Sigmoid colon (tissue), 7 donors: ENCODE data around the gene CCL28. TPM values are rescaled to one million over a fixed set of nuclear protein-coding genes. Genes with fewer than 3 reads are reported as not detected.

Experiments used
- DNase-seq: peaks from one replicate; pipeline ENCODE4 v3.0.0-alpha.2; 2019
- H3K27ac ChIP-seq, 4 donors: fragments of 200-600 bp; sonication (generic); one replicate each; pipeline ENCODE4 v1.5.1; 2016 to 2019; ENCODE audit warnings: mild to moderate bottlenecking in 1 of 4
- H3K27me3 ChIP-seq, 3 donors: fragments of 200-600 bp; sonication (generic); one replicate each; pipeline ENCODE4 v1.5.1; 2019; ENCODE audit warnings: mild to moderate bottlenecking in 1 of 3
- H3K36me3 ChIP-seq, 4 donors: fragments of 200-600 bp; sonication (generic); one replicate each; pipeline ENCODE4 v1.5.1; 2016 to 2019
- H3K4me1 ChIP-seq, 4 donors: fragments of 200-600 bp; sonication (generic); one replicate each; pipeline ENCODE4 v1.5.1; 2017 to 2019
- H3K4me3 ChIP-seq, 4 donors: fragments of 200-600 bp; sonication (generic); one replicate each; pipeline ENCODE4 v1.5.1; 2017 to 2019; ENCODE audit warnings: mild to moderate bottlenecking in 2 of 4, moderate library complexity in 1 of 4
- H3K9me3 ChIP-seq, 4 donors: fragments of 200-600 bp in 3 of 4; sonication (generic) in 3 of 4; one replicate each; pipeline versions ENCODE4 v1.5.1 to v1.6.1; 2013 to 2019
- EP300 ChIP-seq, 4 donors: sonication (generic); formaldehyde crosslinking; IDR thresholded peaks; one replicate each; pipeline ENCODE4 v1.6.1; 2017; ENCODE audit warnings: antibody characterized with exemption in 4 of 4
- POLR2A ChIP-seq, 2 donors: fragments of 450-650 bp; IDR thresholded peaks; one replicate each; pipeline ENCODE4 v1.6.1; 2016; ENCODE audit warnings: antibody characterized with exemption in 2 of 2, mild to moderate bottlenecking in 2 of 2, moderate library complexity in 2 of 2
- POLR2AphosphoS5 ChIP-seq, 4 donors: sonication (generic); formaldehyde crosslinking; IDR thresholded peaks; one replicate each; pipeline ENCODE4 v1.6.1; 2017; ENCODE audit warnings: antibody characterized with exemption in 4 of 4
- WGBS, 2 donors: extraction: QIAGEN DNeasy Blood & Tissue Kit; methylation state at CpG; one replicate each; pipeline ENCODE4 v1.1.7; 2013; 5-methylcytosine and 5-hydroxymethylcytosine counted together
- intact Hi-C: fragments of 100-400 bp; cut with DNase I; formaldehyde crosslinking; loops from one replicate; pipeline ENCODE4 v1.15.1; 2023
- polyA plus RNA-seq, 3 donors: library from polyadenylated mRNA; stranded (reverse); fragments of 200-250 nt; gene quantifications; one replicate each; pipeline ENCODE4 v1.2.3, GENCODE V29; 2013
- total RNA-seq, 4 donors: library from RNA; depleted of rRNA; stranded (reverse); fragments of >200 nt; gene quantifications; one replicate each; pipeline ENCODE4 v1.1.0, GENCODE V29; 2016
- TF ChIP-seq, protein P1 (sequence below), 4 experiments: fragments of 450-650 bp in 3 of 4; fragments of 200-600 bp in 1 of 4; IDR thresholded peaks; one replicate each; pipeline ENCODE4 v1.5.1; 2016 to 2019; ENCODE audit warnings: antibody characterized with exemption in 4 of 4, mild to moderate bottlenecking in 3 of 4, moderate library complexity in 2 of 4
- donor health status: healthy with polysubstance abuse.
- donor health status: Bipolar disorder and iron deficiency.
- donor health status: healthy.

CCL28 gene
- total and polyA plus RNA-seq, 7 donors: 0.49 to 68.6 (median 1.7) TPM

DNA sequence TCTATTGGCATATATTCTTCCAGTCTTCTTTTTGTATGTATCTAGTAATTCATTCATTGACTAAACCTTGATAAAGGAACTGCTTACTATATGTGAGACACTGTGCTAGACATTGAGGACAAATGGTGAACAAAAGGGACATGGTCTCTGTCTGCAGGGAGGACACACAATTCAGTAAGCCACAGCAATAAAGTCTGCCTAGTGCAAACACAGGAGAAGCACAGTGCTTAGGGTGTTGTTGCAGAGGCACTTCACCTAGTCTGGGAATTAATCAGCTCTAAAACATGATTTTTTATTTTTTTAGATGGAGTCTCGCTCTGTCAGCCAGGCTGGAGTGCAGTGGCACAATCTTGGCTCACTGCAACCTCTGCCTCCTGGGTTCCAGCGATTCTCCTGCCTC, 6.4 kb upstream of the CCL28 start:
- WGBS, 2 donors: 29 to 78% methylated on average over 2 of the region's 2 CpGs
- no peak for DNase-seq
- intact Hi-C loops: no loop called here

DNA sequence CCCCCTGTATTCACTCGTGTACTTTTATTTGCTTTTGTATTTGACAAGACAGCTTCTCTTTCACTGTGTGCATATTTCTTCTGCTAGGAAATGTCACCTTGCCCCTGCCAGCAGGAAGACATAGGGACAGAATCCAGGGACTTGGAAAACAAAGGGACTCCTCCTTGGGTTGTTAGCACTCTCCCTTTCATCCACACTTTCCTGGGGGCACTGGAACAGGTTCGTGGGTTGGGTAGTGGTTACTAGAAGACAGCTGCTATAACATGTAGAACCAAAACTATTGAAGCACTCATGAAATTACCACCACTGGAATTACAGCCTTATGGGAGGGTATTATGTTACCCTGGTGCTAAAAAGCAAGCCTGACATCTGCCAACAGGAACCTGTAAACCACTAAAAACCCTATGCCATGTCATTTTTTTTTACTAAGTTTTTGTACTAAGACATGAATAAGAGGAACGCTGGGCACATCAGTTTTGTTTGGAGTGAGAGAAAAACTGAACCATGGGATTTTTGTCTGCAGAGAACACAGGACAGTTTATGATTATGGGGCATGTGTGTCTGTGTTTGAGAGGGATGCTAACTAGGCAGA, 4.7 kb upstream of the CCL28 start:
- Histone ChIP-seq H3K4me3 (no peak overlapping the region), H3K36me3 (no peaks in the 10 kb centered on the region), H3K27me3 (no peaks in the 10 kb centered on the region), H3K4me1 (peaks cover 0 to 7% (median 4%) of the 10 kb centered on the region in 4 donors), H3K27ac (no peak overlapping the region), H3K9me3 (no peaks in the 10 kb centered on the region)
- DNase-seq: no peak
- 51 to 66% methylated on average over 3 of the region's 3 CpGs for WGBS, 2 donors
- intact Hi-C loops: no loop called here
- no peak for TF ChIP-seq POLR2A (IDR thresholded peaks at IDR 0.05)
- TF ChIP-seq EP300 (IDR thresholded peaks at IDR 0.05): no peak
- TF ChIP-seq, protein P1, sequence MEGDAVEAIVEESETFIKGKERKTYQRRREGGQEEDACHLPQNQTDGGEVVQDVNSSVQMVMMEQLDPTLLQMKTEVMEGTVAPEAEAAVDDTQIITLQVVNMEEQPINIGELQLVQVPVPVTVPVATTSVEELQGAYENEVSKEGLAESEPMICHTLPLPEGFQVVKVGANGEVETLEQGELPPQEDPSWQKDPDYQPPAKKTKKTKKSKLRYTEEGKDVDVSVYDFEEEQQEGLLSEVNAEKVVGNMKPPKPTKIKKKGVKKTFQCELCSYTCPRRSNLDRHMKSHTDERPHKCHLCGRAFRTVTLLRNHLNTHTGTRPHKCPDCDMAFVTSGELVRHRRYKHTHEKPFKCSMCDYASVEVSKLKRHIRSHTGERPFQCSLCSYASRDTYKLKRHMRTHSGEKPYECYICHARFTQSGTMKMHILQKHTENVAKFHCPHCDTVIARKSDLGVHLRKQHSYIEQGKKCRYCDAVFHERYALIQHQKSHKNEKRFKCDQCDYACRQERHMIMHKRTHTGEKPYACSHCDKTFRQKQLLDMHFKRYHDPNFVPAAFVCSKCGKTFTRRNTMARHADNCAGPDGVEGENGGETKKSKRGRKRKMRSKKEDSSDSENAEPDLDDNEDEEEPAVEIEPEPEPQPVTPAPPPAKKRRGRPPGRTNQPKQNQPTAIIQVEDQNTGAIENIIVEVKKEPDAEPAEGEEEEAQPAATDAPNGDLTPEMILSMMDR (IDR thresholded peaks at IDR 0.05): no peak
- no peak for TF ChIP-seq POLR2AphosphoS5 (IDR thresholded peaks at IDR 0.05)

More for the DNA sequence above, 6.4 kb upstream of the CCL28 start:
- H3K4me3 ChIP-seq: no peak overlapping the region
- no peaks in the 10 kb centered on the region for H3K9me3 ChIP-seq
- peaks cover 0 to 13% (median 7%) of the 10 kb centered on the region in 4 donors for H3K4me1 ChIP-seq
- no peak overlapping the region for H3K27ac ChIP-seq
- TF ChIP-seq POLR2AphosphoS5 (IDR thresholded peaks at IDR 0.05): no peak
- no peaks in the 10 kb centered on the region for H3K36me3 ChIP-seq
- H3K27me3 ChIP-seq: no peaks in the 10 kb centered on the region

DNA sequence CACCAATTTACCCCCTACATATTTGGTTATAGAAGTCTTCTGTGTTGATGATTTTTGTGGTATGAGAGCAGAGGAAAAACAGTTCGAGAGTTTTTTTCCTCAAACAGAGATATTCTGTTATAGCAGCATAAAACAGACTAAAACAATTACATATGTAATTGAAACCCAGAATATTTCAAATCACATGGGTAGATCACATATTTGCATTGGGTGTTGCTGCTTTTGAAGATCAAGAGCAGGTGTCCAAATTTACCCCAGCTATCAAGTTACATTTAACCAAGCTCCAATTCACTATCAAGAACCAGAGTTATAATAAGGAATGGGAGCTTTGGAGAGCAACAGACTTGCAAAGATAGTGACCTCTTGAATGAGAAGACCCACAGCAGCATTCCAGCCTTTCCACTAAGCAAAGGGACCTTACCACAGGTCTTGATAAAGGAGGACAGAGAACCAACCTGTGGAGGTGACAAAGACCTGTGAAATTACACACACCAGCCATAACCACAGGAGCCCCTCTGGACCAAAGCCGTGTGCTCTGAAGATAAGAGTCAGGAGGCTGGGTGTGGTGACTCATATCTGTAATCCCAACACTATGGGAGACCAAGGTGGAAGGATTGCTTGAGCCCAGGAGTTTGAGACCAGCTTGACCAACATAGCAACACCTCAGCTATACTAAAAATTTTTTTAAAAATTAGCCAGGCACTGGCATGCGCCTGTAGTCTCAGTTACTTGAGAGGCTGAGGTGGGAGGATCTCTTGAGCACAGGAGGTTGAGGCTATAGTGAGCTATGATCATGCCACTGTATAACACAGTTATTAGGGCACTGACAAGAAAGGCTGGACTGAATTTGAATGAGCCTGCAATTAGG, 4.0 kb upstream of the CCL28 start:
- TF ChIP-seq POLR2AphosphoS5 (IDR thresholded peaks at IDR 0.05) (no peak), EP300 (IDR thresholded peaks at IDR 0.05) (no peak), POLR2A (IDR thresholded peaks at IDR 0.05) (no peak)
- TF ChIP-seq, protein P1 (IDR thresholded peaks at IDR 0.05): no peak
- no peak for DNase-seq
- no peaks in the 10 kb centered on the region for H3K4me1 ChIP-seq
- 63 to 73% methylated on average over 3 of the region's 3 CpGs for WGBS, 2 donors
- no peaks in the 10 kb centered on the region for H3K36me3 ChIP-seq
- H3K27me3 ChIP-seq: no peaks in the 10 kb centered on the region
- no peaks in the 10 kb centered on the region for H3K9me3 ChIP-seq
- H3K4me3 ChIP-seq: no peak overlapping the region
- no peak overlapping the region for H3K27ac ChIP-seq
- intact Hi-C loops: no loop called here

DNA sequence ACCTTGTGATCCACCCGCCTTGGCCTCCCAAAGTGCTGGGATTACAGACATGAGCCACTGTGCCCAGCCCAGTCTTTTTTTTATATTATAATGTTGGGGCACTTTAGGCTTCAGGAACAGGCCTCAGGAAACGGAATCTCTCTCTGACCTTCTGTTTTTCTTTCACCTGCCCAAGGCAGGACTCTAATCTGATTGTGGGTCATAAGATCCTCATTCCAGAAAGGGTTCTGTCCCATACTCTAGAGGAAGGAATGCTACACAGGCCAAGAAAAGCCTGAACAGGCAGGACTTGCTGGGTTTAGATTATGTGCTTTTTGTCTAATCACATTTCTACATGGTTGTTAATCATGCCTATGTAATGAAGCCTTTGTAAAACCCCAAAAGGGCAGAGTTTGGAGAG, 1.8 kb upstream of the CCL28 start:
- Histone ChIP-seq H3K27ac (no peak overlapping the region), H3K27me3 (no peaks in the 10 kb centered on the region), H3K36me3 (no peaks in the 10 kb centered on the region), H3K4me1 (no peaks in the 10 kb centered on the region), H3K4me3 (no peak overlapping the region), H3K9me3 (no peaks in the 10 kb centered on the region)
- 90 to 93% methylated on average over 2 of the region's 2 CpGs for WGBS, 2 donors
- TF ChIP-seq, protein P1 (IDR thresholded peaks at IDR 0.05): no peak
- no peak for TF ChIP-seq EP300 (IDR thresholded peaks at IDR 0.05)
- no peak for TF ChIP-seq POLR2AphosphoS5 (IDR thresholded peaks at IDR 0.05)
- no peak for TF ChIP-seq POLR2A (IDR thresholded peaks at IDR 0.05)
- DNase-seq: no peak
- intact Hi-C loops: no loop called here

DNA sequence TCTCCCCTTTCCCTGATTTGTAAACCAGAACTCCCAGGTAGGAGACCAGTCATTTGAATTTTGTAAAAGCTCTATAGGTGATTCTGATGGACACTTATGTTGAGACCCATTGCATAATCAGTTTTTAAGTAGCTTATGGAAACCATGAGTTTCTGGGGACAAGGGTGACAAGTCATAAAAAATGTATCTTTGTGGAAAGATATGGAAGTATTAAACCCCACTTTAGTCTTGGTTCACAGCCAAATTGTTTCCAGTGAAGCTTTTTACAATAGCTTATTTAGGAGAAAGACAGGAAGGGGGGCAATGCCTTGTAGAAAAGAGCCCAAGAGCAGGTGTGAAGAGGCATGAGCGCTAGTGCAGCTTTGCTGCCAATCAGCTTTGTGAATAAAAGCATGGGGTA, 453 bp upstream of the CCL28 start:
- intact Hi-C loops: no loop called here
- H3K27me3 ChIP-seq: no peaks in the 10 kb centered on the region
- H3K4me3 ChIP-seq: no peak overlapping the region
- H3K27ac ChIP-seq: no peak overlapping the region
- H3K9me3 ChIP-seq: no peaks in the 10 kb centered on the region
- no peaks in the 10 kb centered on the region for H3K36me3 ChIP-seq
- no peak for DNase-seq
- 35 to 79% methylated on average over 1 of the region's 1 CpG for WGBS, 2 donors
- TF ChIP-seq, protein P1 (IDR thresholded peaks at IDR 0.05): no peak
- TF ChIP-seq EP300 (IDR thresholded peaks at IDR 0.05) (no peak), POLR2AphosphoS5 (IDR thresholded peaks at IDR 0.05) (no peak), POLR2A (IDR thresholded peaks at IDR 0.05) (no peak)
- H3K4me1 ChIP-seq: no peaks in the 10 kb centered on the region
